Mucosa of descending colon (tissue), 3 donors: ENCODE results near the gene STX8. TPM values are rescaled to one million over a fixed set of nuclear protein-coding genes. Genes with fewer than 3 reads are reported as not detected.

Source experiments
- ATAC-seq: fragments of 200-7000 bp; cut with Tn5 transposase; one replicate; pipeline ENCODE4 v1.9.1; 2020; ENCODE audit warnings: mild to moderate bottlenecking, moderate library complexity
- DNase-seq, 3 donors: peaks; one replicate each; pipeline ENCODE4 v3.0.0-alpha.2; 2020
- H3K36me3 ChIP-seq: fragments of 200-600 bp; one replicate; pipeline ENCODE4 v1.8.0; 2021; ENCODE audit warnings: low read depth, mild to moderate bottlenecking
- H3K4me1 ChIP-seq: fragments of 200-600 bp; one replicate; pipeline ENCODE4 v1.8.0; 2021; ENCODE audit warnings: low read depth, mild to moderate bottlenecking
- H3K4me3 ChIP-seq: fragments of 200-600 bp; one replicate; pipeline ENCODE4 v1.8.0; 2021; ENCODE audit warnings: mild to moderate bottlenecking
- H3K9me3 ChIP-seq: fragments of 200-600 bp; one replicate; pipeline ENCODE4 v1.8.0; 2021; ENCODE audit warnings: mild to moderate bottlenecking
- CTCF ChIP-seq: fragments of 200-600 bp; IDR thresholded peaks from one replicate; pipeline ENCODE4 v1.8.0; 2022; ENCODE audit warnings: antibody characterized with exemption, mild to moderate bottlenecking
- intact Hi-C, 2 donors: fragments of 100-400 bp; cut with DNase I in 1 of 2; cut with micrococcal nuclease in 1 of 2; formaldehyde crosslinking; loops; one replicate each; pipeline versions ENCODE4 v1.11.0 to v1.11.1; 2022; cut with DNase I, micrococcal nuclease
- total RNA-seq, 3 donors: library from RNA; stranded (reverse); fragmentation: NEBNext Ultra II Directional in 2 of 3; extraction: Animal tissue kit (Norgen Biotek cat#: 25700) in 2 of 3; gene quantifications; one replicate each; pipeline versions ENCODE4 v1.2.1 to v1.2.4, GENCODE V29; 2021 to 2023
- donor health status: DM: no; HTN: no; CAD: no; lungs with moderate emphysema.
- donor health status: DM: no; HTN: no; CAD: no.
- donor health status: DM: no; HTN: yes; CAD: no.

STX8 gene
- total RNA-seq, 3 donors from 2014 or later, result 45.1 to 62.5 (median 54.4) TPM

GRCh38 chr17:9427465-9428315 lies 147.9 kb downstream of the STX8 start:
- Histone ChIP-seq H3K4me3 (no peak overlapping the region), H3K4me1 (no peaks in the 10 kb centered on the region), H3K36me3 (no peaks in the 10 kb centered on the region), H3K9me3 (no peaks in the 10 kb centered on the region)
- no peak for DNase-seq
- intact Hi-C loops, result no loop called here
- ATAC-seq, result no peak
- no peak for TF ChIP-seq CTCF

GRCh38 chr17:9424071-9424640 lies 151.5 kb downstream of the STX8 start:
- intact Hi-C loops, result no loop called here
- TF ChIP-seq CTCF, result no peak
- DNase-seq (no peak), ATAC-seq (no peak)
- Histone ChIP-seq H3K4me3 (no peak overlapping the region), H3K4me1 (no peaks in the 10 kb centered on the region), H3K36me3 (no peaks in the 10 kb centered on the region), H3K9me3 (no peaks in the 10 kb centered on the region)

- intact Hi-C loops, result no loop called here
- no peak for DNase-seq
- no peaks in the 10 kb centered on the region for H3K36me3 ChIP-seq
- H3K4me1 ChIP-seq, result no peaks in the 10 kb centered on the region
- H3K4me3 ChIP-seq, result no peak overlapping the region
- ATAC-seq, result no peak
- H3K9me3 ChIP-seq, result peaks cover 9% of the 10 kb centered on the region
- no peak for TF ChIP-seq CTCF
Observed at GRCh38 chr17:9421525-9421924, 154.1 kb downstream of the STX8 start.

- DNase-seq (no peak), ATAC-seq (no peak)
- Histone ChIP-seq H3K4me3 (no peak overlapping the region), H3K36me3 (no peaks in the 10 kb centered on the region), H3K4me1 (no peaks in the 10 kb centered on the region), H3K9me3 (peaks cover 9% of the 10 kb centered on the region)
- intact Hi-C loops, result no loop called here
- TF ChIP-seq CTCF, result no peak
Observed at GRCh38 chr17:9419932-9420453, 155.6 kb downstream of the STX8 start.

- DNase-seq (no peak), ATAC-seq (peak; percentile 18)
- Histone ChIP-seq H3K4me1 (no peaks in the 10 kb centered on the region), H3K4me3 (no peak overlapping the region), H3K9me3 (peaks cover 9% of the 10 kb centered on the region), H3K36me3 (no peaks in the 10 kb centered on the region)
- intact Hi-C loops, result no loop called here
- TF ChIP-seq CTCF, result no peak
Observed at GRCh38 chr17:9414471-9414870, 161.1 kb downstream of the STX8 start.
